ENCODE measurements around the gene DES. TPM values are rescaled to one million over a fixed set of nuclear protein-coding genes. Genes with fewer than 3 reads are reported as not detected.

Gene DES
- total RNA-seq, 4 donors from 2014 or later, result 19,008 to 28,635 (median 23,575) TPM

DNA sequence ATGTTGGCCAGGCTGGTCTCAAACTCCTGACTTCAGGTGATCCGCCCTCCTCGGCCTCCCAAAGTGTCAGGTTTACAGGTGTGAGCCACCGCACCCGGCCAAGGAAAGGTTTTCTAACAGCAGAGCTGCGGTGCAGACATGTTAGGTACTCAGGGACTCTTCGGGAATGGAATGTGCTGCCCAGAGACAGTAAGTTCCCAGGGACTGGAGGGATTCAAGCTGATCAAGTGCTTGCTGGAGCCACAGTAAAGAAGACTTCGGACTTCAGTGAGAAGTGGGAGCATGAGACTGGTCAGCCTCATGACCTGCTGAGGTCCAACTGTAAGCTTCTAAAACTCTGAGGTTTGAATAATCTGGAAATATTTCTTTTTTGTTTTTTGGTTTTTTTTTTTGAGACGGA lies 7.8 kb upstream of the DES start:
- intact Hi-C loops (cut with DNase I; ENCODE audit: low total_unique reads), result no loop called here
- Histone ChIP-seq H3K4me3 (no peak overlapping the region), H3K4me1 (peaks cover 15 to 39% of the 10 kb centered on the region in 2 donors), H3K27ac (peak overlapping the region in 1 of 4 donors; percentile 63), H3K36me3 (no peaks in the 10 kb centered on the region), H3K27me3 (no peaks in the 10 kb centered on the region), H3K9me3 (no peaks in the 10 kb centered on the region)
- in situ Hi-C loops (cut with MboI; ENCODE audit: low sequenced_read_pairs in 4 of 4), result no loop called here
- DNase-seq, result no peak
- no peak for ATAC-seq
- TF ChIP-seq, protein P1, sequence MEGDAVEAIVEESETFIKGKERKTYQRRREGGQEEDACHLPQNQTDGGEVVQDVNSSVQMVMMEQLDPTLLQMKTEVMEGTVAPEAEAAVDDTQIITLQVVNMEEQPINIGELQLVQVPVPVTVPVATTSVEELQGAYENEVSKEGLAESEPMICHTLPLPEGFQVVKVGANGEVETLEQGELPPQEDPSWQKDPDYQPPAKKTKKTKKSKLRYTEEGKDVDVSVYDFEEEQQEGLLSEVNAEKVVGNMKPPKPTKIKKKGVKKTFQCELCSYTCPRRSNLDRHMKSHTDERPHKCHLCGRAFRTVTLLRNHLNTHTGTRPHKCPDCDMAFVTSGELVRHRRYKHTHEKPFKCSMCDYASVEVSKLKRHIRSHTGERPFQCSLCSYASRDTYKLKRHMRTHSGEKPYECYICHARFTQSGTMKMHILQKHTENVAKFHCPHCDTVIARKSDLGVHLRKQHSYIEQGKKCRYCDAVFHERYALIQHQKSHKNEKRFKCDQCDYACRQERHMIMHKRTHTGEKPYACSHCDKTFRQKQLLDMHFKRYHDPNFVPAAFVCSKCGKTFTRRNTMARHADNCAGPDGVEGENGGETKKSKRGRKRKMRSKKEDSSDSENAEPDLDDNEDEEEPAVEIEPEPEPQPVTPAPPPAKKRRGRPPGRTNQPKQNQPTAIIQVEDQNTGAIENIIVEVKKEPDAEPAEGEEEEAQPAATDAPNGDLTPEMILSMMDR (IDR thresholded peaks at IDR 0.05 in 4 of 5, conservative IDR thresholded peaks at IDR 0.05 in 1 of 5), result no peak
- TF ChIP-seq POLR2A (IDR thresholded peaks at IDR 0.05), result no peak

DNA sequence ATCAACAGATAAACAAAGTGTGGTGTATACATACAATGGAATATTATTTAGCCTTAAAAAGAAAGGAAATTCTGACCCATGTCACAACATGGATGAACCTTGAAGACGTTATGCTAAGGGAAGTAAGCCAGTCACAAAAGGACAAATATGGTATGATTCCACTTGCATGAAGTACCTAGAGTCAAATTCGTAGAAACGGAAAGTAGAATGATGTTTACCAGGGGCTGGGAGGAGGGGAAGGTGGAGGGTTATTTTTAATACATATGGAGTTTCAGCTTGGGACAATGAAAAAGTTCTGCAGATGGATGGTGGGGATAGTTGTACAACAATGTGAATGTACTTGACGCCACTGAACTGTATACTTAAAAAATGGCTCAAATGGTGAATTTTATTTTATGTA lies 3.3 kb upstream of the DES start:
- peak overlapping the region; percentile 95 to 100 (median 98) for H3K27ac ChIP-seq
- H3K27me3 ChIP-seq, result no peaks in the 10 kb centered on the region
- no peaks in the 10 kb centered on the region for H3K36me3 ChIP-seq
- TF ChIP-seq POLR2A (IDR thresholded peaks at IDR 0.05), result no peak
- TF ChIP-seq, protein P1 (IDR thresholded peaks at IDR 0.05 in 4 of 5, conservative IDR thresholded peaks at IDR 0.05 in 1 of 5), result no peak
- intact Hi-C loops (cut with DNase I; ENCODE audit: low total_unique reads) (no loop called here), in situ Hi-C loops (cut with MboI; ENCODE audit: low sequenced_read_pairs in 4 of 4) (no loop called here)
- H3K9me3 ChIP-seq, result no peaks in the 10 kb centered on the region
- H3K4me3 ChIP-seq, result no peak overlapping the region
- DNase-seq (no peak), ATAC-seq (no peak)
- peaks cover 34 to 36% of the 10 kb centered on the region in 2 donors for H3K4me1 ChIP-seq

DNA sequence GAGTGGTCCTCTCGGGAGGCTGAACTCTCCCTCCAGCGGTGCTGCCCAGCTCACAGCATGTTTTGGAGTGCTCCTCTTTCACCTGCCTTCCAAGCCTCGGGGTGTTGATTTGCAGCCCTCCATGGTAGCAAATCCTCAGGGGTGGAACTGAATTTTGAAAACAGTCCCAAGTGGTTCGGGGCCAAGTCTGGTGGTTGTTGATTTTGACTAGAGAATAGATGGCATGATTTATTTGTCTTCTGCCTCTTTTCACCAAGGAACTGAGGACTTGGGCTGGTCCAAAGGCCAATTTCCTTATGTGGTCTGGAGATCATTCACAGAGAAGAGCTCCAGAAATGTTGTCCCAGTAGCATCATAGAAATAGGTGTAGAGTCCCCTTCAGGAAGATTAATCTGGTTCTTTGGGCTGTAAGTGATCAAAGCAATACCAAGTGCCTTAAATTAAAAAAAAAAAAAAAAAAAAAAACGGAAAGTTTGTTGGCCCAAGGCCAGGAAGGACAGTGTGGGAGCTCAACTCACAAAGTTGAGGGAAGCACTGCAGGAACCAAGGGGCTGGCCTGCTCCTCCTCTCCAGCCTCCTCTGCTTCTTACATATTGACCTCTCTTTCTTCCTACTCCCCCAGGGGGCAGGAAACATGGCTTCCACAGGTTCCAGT lies 2.5 kb upstream of the DES start:
- Histone ChIP-seq H3K27me3 (no peaks in the 10 kb centered on the region), H3K4me3 (no peak overlapping the region), H3K27ac (peak overlapping the region; percentile 95 to 100 (median 98)), H3K4me1 (peaks cover 35 to 40% of the 10 kb centered on the region in 2 donors), H3K9me3 (no peaks in the 10 kb centered on the region), H3K36me3 (peaks cover 0 to 8% of the 10 kb centered on the region in 2 donors)
- ATAC-seq (no peak), DNase-seq (no peak)
- TF ChIP-seq POLR2A (IDR thresholded peaks at IDR 0.05), result no peak
- TF ChIP-seq, protein P1 (IDR thresholded peaks at IDR 0.05 in 4 of 5, conservative IDR thresholded peaks at IDR 0.05 in 1 of 5), result no peak
- in situ Hi-C loops (cut with MboI; ENCODE audit: low sequenced_read_pairs in 4 of 4) (no loop called here), intact Hi-C loops (cut with DNase I; ENCODE audit: low total_unique reads) (no loop called here)

DNA sequence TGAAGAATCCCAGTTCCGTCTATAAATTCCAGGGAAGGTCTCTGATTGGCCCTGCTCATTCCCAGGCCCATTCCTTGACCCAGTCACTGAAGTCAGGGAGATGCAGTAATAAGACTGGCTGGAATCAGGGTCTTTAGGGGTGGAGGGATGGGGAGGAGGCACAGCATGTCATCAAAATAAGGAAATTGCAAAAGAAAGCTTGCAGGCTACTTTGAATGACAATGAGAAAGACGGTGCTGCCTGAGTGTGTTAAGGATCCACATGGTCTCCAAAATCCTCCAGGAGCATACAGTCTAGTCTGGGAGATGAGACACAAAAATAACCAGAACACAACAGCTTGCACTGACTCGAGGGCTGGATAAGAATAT lies 2.0 kb upstream of the DES start:
- H3K36me3 ChIP-seq, result peaks cover 0 to 12% of the 10 kb centered on the region in 2 donors
- H3K27ac ChIP-seq, result peak overlapping the region; percentile 95 to 100 (median 98)
- TF ChIP-seq, protein P1 (IDR thresholded peaks at IDR 0.05 in 4 of 5, conservative IDR thresholded peaks at IDR 0.05 in 1 of 5), result no peak
- TF ChIP-seq POLR2A (IDR thresholded peaks at IDR 0.05), result no peak
- no peaks in the 10 kb centered on the region for H3K9me3 ChIP-seq
- H3K4me3 ChIP-seq, result no peak overlapping the region
- H3K27me3 ChIP-seq, result no peaks in the 10 kb centered on the region
- intact Hi-C loops (cut with DNase I; ENCODE audit: low total_unique reads), result no loop called here
- DNase-seq (no peak), ATAC-seq (no peak)
- in situ Hi-C loops (cut with MboI; ENCODE audit: low sequenced_read_pairs in 4 of 4), result no loop called here
- peaks cover 37 to 45% of the 10 kb centered on the region in 2 donors for H3K4me1 ChIP-seq

Data from gastrocnemius medialis (tissue), 4 donors.